BJ (cell line): ENCODE data around the gene SGPP1. TPM values are rescaled to one million over a fixed set of nuclear protein-coding genes. Genes with fewer than 3 reads are reported as not detected.

Experiments
- CTCF ChIA-PET: fragments of 350-600 bp; formaldehyde crosslinking; extraction: SDS; loops from one replicate; lab custom pipeline; 2021; ENCODE audit warnings: antibody characterized with exemption, inconsistent platforms; lab: Yijun Ruan, JAX
- POLR2A ChIA-PET: fragments of 300-600 bp; sonication (Branson Sonifier 250); formaldehyde crosslinking; extraction: SDS; loops from one replicate; lab custom pipeline; 2021; ENCODE audit warnings: antibody characterized with exemption; lab: Charles Lee
- DNase-seq: peaks from one replicate; pipeline ENCODE4 v3.0.0-alpha.2; 2011; ENCODE audit warnings: low read depth
- H3K27me3 ChIP-seq: 2 replicates; pipeline ENCODE4 v1.6.0; 2011; ENCODE audit warnings: low read length; ENCODE audit not compliant: control insufficient read depth, insufficient read depth
- H3K36me3 ChIP-seq: 2 replicates; pipeline ENCODE4 v1.5.1; 2011; ENCODE audit warnings: low read length; ENCODE audit not compliant: control insufficient read depth, insufficient read depth
- H3K4me3 ChIP-seq: 2 replicates; pipeline ENCODE4 v1.5.1; 2011; ENCODE audit warnings: low read depth, mild to moderate bottlenecking, control low read depth, low read length
- polyA plus RNA-seq: library from polyadenylated mRNA; depleted of rRNA; stranded (reverse); fragments of >200 nt; gene quantifications from 2 replicates; pipeline ENCODE4 v1.2.3, GENCODE V29; 2011
- TF ChIP-seq, protein P1 (sequence below): IDR thresholded peaks from 2 replicates; pipeline ENCODE4 v1.5.1; 2011; ENCODE audit warnings: low read depth, mild to moderate bottlenecking, control low read depth, inconsistent platforms, low read length, moderate library complexity; ENCODE audit not compliant: insufficient read depth

The SGPP1 gene
- polyA plus RNA-seq, 1 experiment = 8.9 TPM

DNA sequence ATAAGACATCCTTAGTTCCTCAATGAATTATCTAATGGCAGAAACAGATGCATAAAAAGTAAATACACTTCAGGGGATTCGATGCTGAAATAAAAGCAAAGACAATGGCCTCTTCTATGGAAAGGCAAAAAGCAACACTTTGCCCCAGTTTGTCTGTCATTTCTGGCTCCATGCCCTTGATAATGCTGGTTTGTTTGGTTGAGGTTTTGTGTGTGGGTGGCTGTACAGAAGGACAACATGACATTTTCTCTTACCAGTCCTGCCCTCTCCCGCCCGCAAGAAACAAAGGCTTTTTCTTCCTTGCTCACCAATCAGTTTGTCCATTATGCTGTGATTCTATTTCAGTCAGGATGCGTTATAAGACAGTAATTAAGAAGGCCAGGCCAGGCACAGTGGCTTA, 68.1 kb downstream of the SGPP1 start:
- ChIA-PET CTCF (interaction anchor here (1.0 to 1.2 kb wide), 2 partner anchors 13 to 18 kb away, joined by 3 read pairs; partner anchors contain the start of gene WDR89), POLR2A (no interaction called here)
- no peaks in the 10 kb centered on the region for H3K27me3 ChIP-seq
- no peak for DNase-seq
- no peaks in the 10 kb centered on the region; the same call in 1 of the 2 replicates for H3K36me3 ChIP-seq
- TF ChIP-seq, protein P1, sequence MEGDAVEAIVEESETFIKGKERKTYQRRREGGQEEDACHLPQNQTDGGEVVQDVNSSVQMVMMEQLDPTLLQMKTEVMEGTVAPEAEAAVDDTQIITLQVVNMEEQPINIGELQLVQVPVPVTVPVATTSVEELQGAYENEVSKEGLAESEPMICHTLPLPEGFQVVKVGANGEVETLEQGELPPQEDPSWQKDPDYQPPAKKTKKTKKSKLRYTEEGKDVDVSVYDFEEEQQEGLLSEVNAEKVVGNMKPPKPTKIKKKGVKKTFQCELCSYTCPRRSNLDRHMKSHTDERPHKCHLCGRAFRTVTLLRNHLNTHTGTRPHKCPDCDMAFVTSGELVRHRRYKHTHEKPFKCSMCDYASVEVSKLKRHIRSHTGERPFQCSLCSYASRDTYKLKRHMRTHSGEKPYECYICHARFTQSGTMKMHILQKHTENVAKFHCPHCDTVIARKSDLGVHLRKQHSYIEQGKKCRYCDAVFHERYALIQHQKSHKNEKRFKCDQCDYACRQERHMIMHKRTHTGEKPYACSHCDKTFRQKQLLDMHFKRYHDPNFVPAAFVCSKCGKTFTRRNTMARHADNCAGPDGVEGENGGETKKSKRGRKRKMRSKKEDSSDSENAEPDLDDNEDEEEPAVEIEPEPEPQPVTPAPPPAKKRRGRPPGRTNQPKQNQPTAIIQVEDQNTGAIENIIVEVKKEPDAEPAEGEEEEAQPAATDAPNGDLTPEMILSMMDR = no peak
- no peak overlapping the region for H3K4me3 ChIP-seq

DNA sequence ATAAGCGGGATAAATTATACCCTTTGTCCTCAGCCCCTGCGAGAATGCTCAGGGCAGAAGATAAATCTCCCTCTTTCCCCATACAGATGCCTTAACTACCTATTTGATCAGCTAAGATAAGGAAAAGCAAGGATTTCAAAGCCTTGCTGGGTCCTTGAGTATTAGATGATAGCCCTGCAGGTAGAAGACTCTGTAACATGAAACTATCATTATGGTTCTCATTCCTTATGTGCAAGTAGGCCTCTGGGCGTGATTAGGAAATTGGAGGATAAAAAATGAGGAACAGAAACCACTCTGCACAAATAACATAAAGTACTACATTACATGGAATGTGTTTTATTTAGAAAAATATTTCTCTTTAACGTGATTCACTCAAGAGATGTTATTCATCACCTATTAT, 71.7 kb downstream of the SGPP1 start:
- H3K27me3 ChIP-seq = no peaks in the 10 kb centered on the region
- H3K36me3 ChIP-seq = no peaks in the 10 kb centered on the region
- CTCF ChIA-PET = interaction anchor here (1.2 kb wide), 1 partner anchor 15 kb away, joined by 3 read pairs; no protein-coding TSS in a partner anchor
- no peak overlapping the region for H3K4me3 ChIP-seq
- no peak for DNase-seq
- POLR2A ChIA-PET = no interaction called here
- TF ChIP-seq, protein P1 = no peak

DNA sequence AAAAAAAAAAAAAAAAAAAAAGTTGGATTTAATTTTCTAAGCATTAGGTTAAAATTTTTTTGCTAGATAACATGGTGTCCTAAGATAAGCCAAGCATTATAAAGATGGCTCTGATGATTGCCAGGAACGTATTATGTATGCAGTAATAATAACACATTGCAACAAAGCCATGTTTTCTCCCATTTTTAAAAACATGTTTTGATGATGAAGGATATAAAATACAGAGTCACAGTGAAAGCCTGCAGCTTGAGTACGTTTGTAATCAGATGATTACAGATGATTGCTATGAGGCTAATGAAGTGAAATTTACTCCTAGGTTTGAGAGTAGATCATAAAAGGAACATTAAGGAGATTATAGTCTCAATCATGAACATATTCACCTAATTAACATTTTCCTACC, 72.9 kb downstream of the SGPP1 start:
- no peak for DNase-seq
- Histone ChIP-seq H3K27me3 (no peaks in the 10 kb centered on the region), H3K36me3 (no peaks in the 10 kb centered on the region), H3K4me3 (no peak overlapping the region)
- POLR2A ChIA-PET = interaction anchor here (0.5 kb wide), 1 partner anchor 9 kb away, joined by 3 read pairs; no protein-coding TSS in a partner anchor
- CTCF ChIA-PET = interaction anchor here (1.0 to 1.1 kb wide), 2 partner anchors 8 to 13 kb away, joined by 3 to 4 read pairs; partner anchors contain the start of gene WDR89
- TF ChIP-seq, protein P1 = no peak

DNA sequence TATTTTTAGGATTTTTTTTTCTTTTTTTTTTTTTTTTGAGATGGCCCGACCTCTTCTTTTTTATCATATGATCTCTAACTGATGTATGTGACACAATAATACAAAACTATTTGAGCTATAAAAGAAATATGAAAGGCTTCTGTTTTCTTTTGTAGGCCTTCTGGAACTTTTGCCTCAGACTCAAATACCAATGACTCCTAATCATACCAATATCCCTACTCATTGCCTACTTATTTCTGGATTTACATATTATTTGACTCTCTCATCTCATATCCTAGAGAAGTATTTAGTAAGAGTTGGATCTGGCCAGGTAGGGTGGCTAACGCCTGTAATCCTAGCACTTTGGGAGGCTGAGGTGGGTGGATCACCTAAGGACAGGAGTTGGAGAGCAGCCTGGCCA, 73.5 kb downstream of the SGPP1 start:
- POLR2A ChIA-PET = interaction anchor here (0.5 kb wide), 1 partner anchor 8 kb away, joined by 3 read pairs; no protein-coding TSS in a partner anchor
- Histone ChIP-seq H3K36me3 (no peaks in the 10 kb centered on the region), H3K27me3 (no peaks in the 10 kb centered on the region), H3K4me3 (no peak overlapping the region)
- CTCF ChIA-PET = interaction anchor here (0.6 to 1.1 kb wide), 3 partner anchors 8 to 20 kb away, joined by 3 to 4 read pairs (median 3); partner anchors contain the start of gene WDR89
- TF ChIP-seq, protein P1 = no peak
- DNase-seq = peak; percentile 73

DNA sequence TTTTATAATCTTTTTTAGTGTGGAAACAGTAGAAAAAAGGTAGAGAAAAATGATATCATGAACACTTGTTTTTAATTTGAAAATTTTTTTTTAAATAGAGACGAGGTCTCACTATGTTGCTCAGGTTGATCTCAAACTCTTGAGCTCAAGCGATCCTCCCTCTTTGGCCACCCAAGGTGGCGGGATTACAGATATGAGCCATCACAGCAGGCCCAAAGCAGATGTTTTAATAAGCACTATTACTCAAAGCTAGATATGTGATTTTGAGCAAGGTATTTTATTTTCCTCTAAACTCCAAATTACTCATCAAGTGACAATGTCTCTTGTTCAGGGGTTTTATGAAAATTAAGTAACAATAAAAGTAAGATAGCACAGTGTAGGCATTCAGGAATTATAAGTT, 75.5 kb downstream of the SGPP1 start:
- Histone ChIP-seq H3K4me3 (no peak overlapping the region), H3K27me3 (no peaks in the 10 kb centered on the region), H3K36me3 (no peaks in the 10 kb centered on the region)
- ChIA-PET POLR2A (interaction anchor here (0.6 kb wide), 1 partner anchor 1853 kb away, joined by 5 read pairs; no protein-coding TSS in a partner anchor), CTCF (interaction anchor here (0.7 to 1.2 kb wide), 2 partner anchors 10 to 824 kb away, joined by 3 to 4 read pairs; partner anchors contain the start of gene WDR89)
- TF ChIP-seq, protein P1 = no peak
- no peak for DNase-seq
